ENCODE results near the gene HAUS8. TPM values are rescaled to one million over a fixed set of nuclear protein-coding genes. Genes with fewer than 3 reads are reported as not detected.

Gene HAUS8
- total RNA-seq, 1 experiment from 2014 or later: 19.1 TPM

GRCh38 chr19:17091758-17092333 lies 16.6 kb upstream of the HAUS8 start:
- Histone ChIP-seq H3K27me3 (ENCODE audit: low read length) (no peaks in the 10 kb centered on the region), H3K9ac (ENCODE audit: low read length) (no peak overlapping the region), H4K20me1 (ENCODE audit: low read length) (0 out of 2 replicates have a peak, but pooled peaks cover 3% of the 10 kb centered on the region), H3K4me1 (ENCODE audit: insufficient read depth, low read length) (no peaks in the 10 kb centered on the region), H3K36me3 (ENCODE audit: low read depth, low read length) (no peaks in the 10 kb centered on the region), H3K79me2 (ENCODE audit: low read length) (peaks cover 95% of the 10 kb centered on the region), H3F3A (ENCODE audit: low read length, unreplicated experiment) (no peaks in the 10 kb centered on the region), H3K9me2 (replicated peaks; ENCODE audit: low read length) (no peaks in the 10 kb centered on the region), H3K4me3 (ENCODE audit: low read length) (no peak overlapping the region), H3K9me3 (ENCODE audit: low read length) (no peaks in the 10 kb centered on the region), H3K4me2 (ENCODE audit: low read length) (no peak overlapping the region), H2AFZ (ENCODE audit: low read length) (no peak overlapping the region), H3K27ac (ENCODE audit: low read length) (no peak overlapping the region)
- no peak for ATAC-seq
- DNase-seq: no peak
- POLR2A ChIA-PET (ENCODE audit: unreplicated experiment): no interaction called here
- CTCF ChIA-PET: no interaction called here
- no TSS peak for BruUV-seq (replicated peaks)
- intact Hi-C loops (cut with micrococcal nuclease): no loop called here
- TF ChIP-seq, protein P1, sequence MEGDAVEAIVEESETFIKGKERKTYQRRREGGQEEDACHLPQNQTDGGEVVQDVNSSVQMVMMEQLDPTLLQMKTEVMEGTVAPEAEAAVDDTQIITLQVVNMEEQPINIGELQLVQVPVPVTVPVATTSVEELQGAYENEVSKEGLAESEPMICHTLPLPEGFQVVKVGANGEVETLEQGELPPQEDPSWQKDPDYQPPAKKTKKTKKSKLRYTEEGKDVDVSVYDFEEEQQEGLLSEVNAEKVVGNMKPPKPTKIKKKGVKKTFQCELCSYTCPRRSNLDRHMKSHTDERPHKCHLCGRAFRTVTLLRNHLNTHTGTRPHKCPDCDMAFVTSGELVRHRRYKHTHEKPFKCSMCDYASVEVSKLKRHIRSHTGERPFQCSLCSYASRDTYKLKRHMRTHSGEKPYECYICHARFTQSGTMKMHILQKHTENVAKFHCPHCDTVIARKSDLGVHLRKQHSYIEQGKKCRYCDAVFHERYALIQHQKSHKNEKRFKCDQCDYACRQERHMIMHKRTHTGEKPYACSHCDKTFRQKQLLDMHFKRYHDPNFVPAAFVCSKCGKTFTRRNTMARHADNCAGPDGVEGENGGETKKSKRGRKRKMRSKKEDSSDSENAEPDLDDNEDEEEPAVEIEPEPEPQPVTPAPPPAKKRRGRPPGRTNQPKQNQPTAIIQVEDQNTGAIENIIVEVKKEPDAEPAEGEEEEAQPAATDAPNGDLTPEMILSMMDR (conservative IDR thresholded peaks at IDR 0.05; ENCODE audit: low read depth, low read length): no peak
- TF ChIP-seq EZH2 (IDR thresholded peaks at IDR 0.05; ENCODE audit: low read length, unreplicated experiment) (no peak), EZH2phosphoT487 (IDR thresholded peaks at IDR 0.05; ENCODE audit: borderline replicate concordance, low read length) (no peak)

DNA sequence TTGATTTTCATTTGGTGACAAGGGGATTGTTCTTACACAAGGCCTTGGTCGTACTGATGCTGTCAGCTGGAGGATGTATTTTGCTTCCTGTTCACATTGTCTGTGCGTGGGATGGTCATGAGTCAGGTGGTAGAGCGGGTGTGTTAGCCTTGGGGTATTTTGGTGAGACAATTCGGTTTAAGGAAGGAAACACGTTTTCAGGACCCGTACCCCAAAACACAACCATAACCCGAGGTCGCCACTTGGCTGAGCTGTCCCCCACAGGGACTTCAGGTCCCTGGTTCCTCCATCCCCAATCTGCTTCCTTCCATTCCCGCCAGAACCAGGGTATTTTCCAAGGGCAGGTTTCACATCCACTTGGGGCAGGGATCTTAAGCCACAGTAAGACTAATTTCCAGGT lies 15.3 kb upstream of the HAUS8 start:
- Histone ChIP-seq H3K79me2 (ENCODE audit: low read length) (peaks cover 98% of the 10 kb centered on the region), H3K9me3 (ENCODE audit: low read length) (no peaks in the 10 kb centered on the region), H3K4me2 (ENCODE audit: low read length) (no peak overlapping the region), H3K27ac (ENCODE audit: low read length) (no peak overlapping the region), H3K4me3 (ENCODE audit: low read length) (no peak overlapping the region), H3F3A (ENCODE audit: low read length, unreplicated experiment) (no peaks in the 10 kb centered on the region), H3K9me2 (replicated peaks; ENCODE audit: low read length) (no peaks in the 10 kb centered on the region), H4K20me1 (ENCODE audit: low read length) (0 out of 2 replicates have a peak, but pooled peaks cover 3% of the 10 kb centered on the region), H2AFZ (ENCODE audit: low read length) (no peak overlapping the region), H3K9ac (ENCODE audit: low read length) (no peak overlapping the region), H3K36me3 (ENCODE audit: low read depth, low read length) (peaks cover 3% of the 10 kb centered on the region; the same call in 1 of the 2 replicates), H3K27me3 (ENCODE audit: low read length) (no peaks in the 10 kb centered on the region), H3K4me1 (ENCODE audit: insufficient read depth, low read length) (no peaks in the 10 kb centered on the region)
- ATAC-seq: no peak; the same call in 1 of the 2 replicates
- DNase-seq: no peak
- POLR2A ChIA-PET (ENCODE audit: unreplicated experiment): no interaction called here
- intact Hi-C loops (cut with micrococcal nuclease): no loop called here
- CTCF ChIA-PET: interaction anchor here (0.6 kb wide), 1 partner anchor 328 kb away, joined by 3 read pairs; no protein-coding TSS in a partner anchor
- no peak for TF ChIP-seq EZH2phosphoT487 (IDR thresholded peaks at IDR 0.05; ENCODE audit: borderline replicate concordance, low read length)
- TF ChIP-seq, protein P1 (conservative IDR thresholded peaks at IDR 0.05; ENCODE audit: low read depth, low read length): no peak
- TF ChIP-seq EZH2 (IDR thresholded peaks at IDR 0.05; ENCODE audit: low read length, unreplicated experiment): no peak
- BruUV-seq (replicated peaks): no TSS peak

DNA sequence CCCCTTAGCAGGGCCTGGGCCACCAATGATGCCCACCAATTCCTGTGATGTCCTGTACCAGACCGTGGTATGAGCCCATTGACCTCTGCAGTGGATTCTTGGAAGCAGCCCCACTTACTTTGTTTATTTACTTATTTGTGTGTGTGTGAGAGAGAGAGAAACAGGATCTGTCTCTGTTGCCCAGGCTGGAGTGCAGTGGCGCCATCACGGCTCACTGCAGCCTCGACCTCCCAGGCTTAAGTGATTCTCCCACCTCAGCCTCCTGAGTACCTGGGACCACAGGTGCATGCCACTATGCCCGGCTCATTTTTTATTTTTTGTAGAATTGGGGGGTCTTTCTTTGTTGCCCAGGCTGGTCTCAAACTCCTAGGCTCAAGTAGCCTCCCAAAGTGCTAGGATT lies 13.3 kb upstream of the HAUS8 start:
- no peak overlapping the region for H3K27ac ChIP-seq (ENCODE audit: low read length)
- ChIA-PET POLR2A (ENCODE audit: unreplicated experiment) (interaction anchor here (0.7 kb wide), 1 partner anchor 944 kb away, joined by 4 read pairs; no protein-coding TSS in a partner anchor), CTCF (no interaction called here)
- no peaks in the 10 kb centered on the region for H3K9me3 ChIP-seq (ENCODE audit: low read length)
- no peak overlapping the region for H3K4me3 ChIP-seq (ENCODE audit: low read length)
- H4K20me1 ChIP-seq (ENCODE audit: low read length): 0 out of 2 replicates have a peak, but pooled peaks cover 3% of the 10 kb centered on the region
- H3K36me3 ChIP-seq (ENCODE audit: low read depth, low read length): peaks cover 3% of the 10 kb centered on the region; the same call in 1 of the 2 replicates
- no peak for DNase-seq
- ATAC-seq: no peak
- no peak overlapping the region for H2AFZ ChIP-seq (ENCODE audit: low read length)
- H3K9me2 ChIP-seq (replicated peaks; ENCODE audit: low read length): no peaks in the 10 kb centered on the region
- peaks cover 98% of the 10 kb centered on the region for H3K79me2 ChIP-seq (ENCODE audit: low read length)
- no peak for TF ChIP-seq EZH2phosphoT487 (IDR thresholded peaks at IDR 0.05; ENCODE audit: borderline replicate concordance, low read length)
- no TSS peak for BruUV-seq (replicated peaks)
- H3K4me2 ChIP-seq (ENCODE audit: low read length): no peak overlapping the region
- H3F3A ChIP-seq (ENCODE audit: low read length, unreplicated experiment): no peaks in the 10 kb centered on the region
- no peak overlapping the region for H3K9ac ChIP-seq (ENCODE audit: low read length)
- H3K4me1 ChIP-seq (ENCODE audit: insufficient read depth, low read length): no peaks in the 10 kb centered on the region
- intact Hi-C loops (cut with micrococcal nuclease): no loop called here
- no peaks in the 10 kb centered on the region for H3K27me3 ChIP-seq (ENCODE audit: low read length)

Data from PC-3 (cell line).